ENCODE measurements around the gene CHST9. TPM values are rescaled to one million over a fixed set of nuclear protein-coding genes. Genes with fewer than 3 reads are reported as not detected.

Gene CHST9
- total RNA-seq, 1 experiment from 2014 or later: 3.5 TPM

- Histone ChIP-seq H3T11ph (ENCODE audit: low read length) (no peak overlapping the region), H3K56ac (ENCODE audit: insufficient read length, low read depth, low read length) (no peak overlapping the region), H4K8ac (replicated peaks; ENCODE audit: insufficient read length, low read depth, low read length) (no peak overlapping the region), H3K79me2 (ENCODE audit: insufficient read depth, low read length) (no peaks in the 10 kb centered on the region; the same call in 1 of the 2 replicates), H3K23ac (ENCODE audit: insufficient read length, low read depth, low read length) (no peak overlapping the region), H2AK5ac (ENCODE audit: insufficient read length, low read length) (no peak overlapping the region), H3K9me3 (ENCODE audit: control insufficient read depth, low read depth, low read length) (no peaks in the 10 kb centered on the region), H3K14ac (ENCODE audit: insufficient read depth, low read length) (no peak overlapping the region), H2AFZ (ENCODE audit: low read length) (no peak overlapping the region), H2BK20ac (ENCODE audit: low read depth, low read length, poor library complexity, severe bottlenecking) (no peak overlapping the region), H4K91ac (ENCODE audit: insufficient read length, low read depth, low read length) (no peak overlapping the region), H3K9ac (ENCODE audit: extremely low read depth, insufficient read length, low read length) (no peak overlapping the region), H3K4ac (ENCODE audit: low read depth, low read length) (no peak overlapping the region), H2BK5ac (ENCODE audit: insufficient read length, low read length) (no peak overlapping the region), H3K18ac (ENCODE audit: insufficient read length, low read depth, low read length) (no peak overlapping the region), H3K27me3 (ENCODE audit: insufficient read depth, low read length) (no peaks in the 10 kb centered on the region), H2BK15ac (ENCODE audit: low read depth, low read length) (no peak overlapping the region), H3K4me1 (ENCODE audit: insufficient read depth, low read length) (peaks cover 3% of the 10 kb centered on the region; the same call in 1 of the 2 replicates), H2BK120ac (ENCODE audit: low read depth, low read length, poor library complexity, severe bottlenecking) (no peak overlapping the region), H4K20me1 (ENCODE audit: control insufficient read depth, insufficient read depth, insufficient read length) (no peaks in the 10 kb centered on the region), H3K27ac (ENCODE audit: insufficient read length, low read depth, low read length) (no peak overlapping the region), H3K23me2 (ENCODE audit: insufficient read length, low read depth, low read length, poor library complexity, severe bottlenecking) (peaks cover 5% of the 10 kb centered on the region), H3K4me2 (ENCODE audit: insufficient read depth, insufficient read length, low read length) (no peak overlapping the region), H4K5ac (ENCODE audit: insufficient read length, low read depth, low read length) (no peak overlapping the region), H3K79me1 (ENCODE audit: insufficient read depth, low read depth, low read length, poor library complexity, severe bottlenecking) (no peaks in the 10 kb centered on the region), H2BK12ac (ENCODE audit: insufficient read length, low read depth, low read length) (no peak overlapping the region)
- Mint-ChIP-seq H3K4me3 (no peak overlapping the region), H3K36me3 (ENCODE audit: insufficient read depth in 1 of 3, low read depth in 3 of 3) (no peaks in the 10 kb centered on the region), H3K4me1 (peaks cover 24 to 33% of the 10 kb centered on the region in 2 experiments), H3K27me3 (ENCODE audit: low read depth) (peaks cover 27% of the 10 kb centered on the region), H3K9me3 (no peaks in the 10 kb centered on the region), H3K27ac (no peak overlapping the region)
- TF ChIP-seq CTCF (conservative IDR thresholded peaks at IDR 0.05): no peak
- DNase-seq: no peak
- WGBS (ENCODE audit: extremely low coverage, insufficient read length, low lambda C conversion rate): no CpG with 5 or more reads among the region's 1 CpG
Measured at GRCh38 chr18:27181726-27182125, 3.4 kb downstream of the CHST9 start.

Measured in H9 (cell line).